GM12875 (cell line): ENCODE measurements around the gene MEDAG.

Source experiments
- H3K4me3 ChIP-seq: one replicate; pipeline ENCODE4 v1.5.1; 2011; ENCODE audit warnings: low read depth, low read length, control low read depth
- CTCF ChIP-seq: IDR thresholded peaks from 2 replicates; pipeline ENCODE4 v1.5.1; 2011; ENCODE audit warnings: low read depth, mild to moderate bottlenecking, control low read depth, inconsistent platforms, low read length, moderate library complexity, borderline replicate concordance; ENCODE audit not compliant: insufficient read depth

Gene MEDAG

DNA sequence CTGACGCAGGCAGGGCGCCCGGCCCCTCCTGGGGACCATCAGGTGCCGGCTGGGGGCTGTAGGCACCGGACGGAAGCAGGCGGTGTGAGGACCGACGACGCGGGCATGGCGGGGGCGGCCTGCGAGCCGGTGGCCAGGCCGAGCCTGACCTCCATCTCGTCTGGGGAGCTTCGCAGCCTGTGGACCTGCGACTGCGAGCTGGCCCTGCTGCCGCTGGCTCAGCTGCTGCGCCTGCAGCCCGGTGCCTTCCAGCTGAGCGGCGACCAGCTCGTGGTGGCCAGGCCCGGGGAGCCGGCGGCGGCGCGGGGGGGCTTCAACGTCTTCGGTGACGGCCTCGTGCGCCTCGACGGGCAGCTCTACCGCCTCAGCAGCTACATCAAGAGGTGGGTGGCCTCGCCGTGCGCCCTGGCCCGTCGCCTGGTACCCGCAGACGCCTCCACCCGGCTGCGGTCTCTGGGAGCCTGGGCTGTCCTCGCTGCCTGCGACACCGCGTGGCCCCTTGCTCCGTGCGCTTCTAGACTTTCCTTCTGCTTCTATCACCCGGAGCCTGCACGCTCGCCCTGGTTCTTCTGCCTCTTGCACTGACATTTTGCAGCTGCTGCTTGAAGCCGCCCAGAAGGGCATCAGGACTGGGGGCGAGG, 460 bp downstream of the MEDAG start:
- H3K4me3 ChIP-seq = no peak overlapping the region
- no peak for TF ChIP-seq CTCF

GRCh38 chr13:30907121-30907861, 1.2 kb downstream of the MEDAG start:
- no peak overlapping the region for H3K4me3 ChIP-seq
- TF ChIP-seq CTCF = no peak

DNA sequence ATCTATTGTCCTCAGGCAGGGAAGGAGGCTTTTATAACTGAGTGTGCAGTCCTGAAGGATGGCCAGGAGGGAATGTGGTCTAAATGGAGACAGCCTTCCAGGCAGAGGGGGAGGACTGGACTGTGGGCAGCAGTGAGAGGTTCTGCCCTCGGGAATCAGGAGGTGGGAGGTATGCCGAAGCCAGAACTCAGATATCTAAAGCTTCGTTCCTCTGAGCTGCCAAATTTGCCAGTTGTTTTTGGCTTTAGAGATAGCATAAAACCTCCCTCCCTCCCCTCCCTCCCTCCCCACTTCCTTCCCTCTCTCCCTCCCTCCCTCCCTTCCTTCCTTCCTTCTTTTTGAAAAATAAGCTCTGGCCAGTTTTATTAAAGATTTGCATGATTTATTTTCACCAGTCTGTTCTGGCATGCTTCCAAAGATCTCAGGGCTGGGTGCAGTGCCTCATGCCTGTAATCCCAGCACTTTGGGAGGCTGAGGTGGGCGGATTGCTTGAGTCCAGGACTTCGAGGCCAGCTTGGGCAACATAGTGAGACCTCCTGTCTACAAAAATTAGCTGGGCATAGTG, 2.4 kb downstream of the MEDAG start:
- H3K4me3 ChIP-seq = no peak overlapping the region
- no peak for TF ChIP-seq CTCF

GRCh38 chr13:30910676-30911075, 4.6 kb downstream of the MEDAG start:
- no peak overlapping the region for H3K4me3 ChIP-seq
- TF ChIP-seq CTCF = no peak

- no peak overlapping the region for H3K4me3 ChIP-seq
- no peak for TF ChIP-seq CTCF
Measured at GRCh38 chr13:30915691-30916541, 9.8 kb downstream of the MEDAG start.

GRCh38 chr13:30916991-30917390, 10.9 kb downstream of the MEDAG start:
- no peak overlapping the region for H3K4me3 ChIP-seq
- no peak for TF ChIP-seq CTCF
